22Rv1 (cell line): ENCODE results near the gene PTPRA.

Experiments
- CTCF ChIP-seq: fragments of 450-650 bp; IDR thresholded peaks from 2 replicates; pipeline ENCODE4 v1.5.1; 2017; ENCODE audit warnings: mild to moderate bottlenecking
- ZFX ChIP-seq: fragments of 450-650 bp; IDR thresholded peaks from 2 replicates; pipeline ENCODE4 v1.6.1; 2017; ENCODE audit warnings: antibody characterized with exemption, borderline replicate concordance

GRCh38 chr20:3082306-3082951 is 209.1 kb downstream of the PTPRA start:
- TF ChIP-seq CTCF (no peak), ZFX (no peak)
